Fibroblast of skin of left biceps (primary cell): Measurements from ENCODE around the gene STMN3.
A peak's percentile ranks its signal among the peaks of the same experiment; 100 is the strongest.
"Not testable (repeated sequence)": the region's sequence is repeated elsewhere in the genome, so short reads cannot be mapped to it uniquely, and the experiment has no call there.

Experiments used
- DNase-seq, 2 experiments: peaks; one replicate each; pipeline ENCODE4 v3.0.0-alpha.2; 2013; ENCODE audit warnings: low read depth in 2 of 2

The STMN3 gene

GRCh38 chr20:63678667-63679465 is 25.6 kb upstream of the STMN3 start:
- DNase-seq, result no peak

GRCh38 chr20:63678071-63678470 is 24.8 kb upstream of the STMN3 start:
- DNase-seq, result no peak

DNA sequence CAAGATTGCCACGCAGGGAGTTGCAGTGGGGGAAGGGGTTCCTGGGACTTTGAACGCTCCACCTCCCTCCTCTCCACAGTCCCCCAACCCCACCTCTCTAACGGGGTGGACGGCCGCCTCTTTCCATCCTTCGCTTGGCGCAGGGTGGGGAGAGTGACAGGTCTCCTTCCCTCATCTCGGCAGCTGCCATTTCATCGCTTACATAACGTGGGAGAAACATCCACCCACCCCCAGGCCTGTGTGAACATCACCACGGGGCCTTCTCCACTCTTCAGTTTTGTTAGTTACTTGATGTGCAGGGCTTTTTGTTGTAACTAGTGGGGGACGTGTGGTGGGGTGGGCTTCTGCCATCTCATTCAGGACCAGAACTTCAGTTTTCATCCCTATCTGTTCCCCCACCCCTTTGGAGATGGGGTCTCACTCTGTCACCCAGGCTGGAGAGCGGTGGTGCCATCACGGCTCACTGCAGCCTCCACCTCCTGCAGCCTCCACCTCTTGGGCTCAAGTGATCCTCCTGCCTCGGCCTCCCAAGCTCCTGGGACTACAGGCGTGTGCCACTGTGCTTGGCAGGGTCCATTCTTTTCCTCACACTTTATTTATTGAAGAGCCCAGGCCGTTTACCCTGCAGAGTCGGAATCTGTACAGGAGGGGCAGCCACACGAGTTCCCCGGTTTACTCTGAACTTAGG is 22.6 kb upstream of the STMN3 start:
- no peak for DNase-seq

DNA sequence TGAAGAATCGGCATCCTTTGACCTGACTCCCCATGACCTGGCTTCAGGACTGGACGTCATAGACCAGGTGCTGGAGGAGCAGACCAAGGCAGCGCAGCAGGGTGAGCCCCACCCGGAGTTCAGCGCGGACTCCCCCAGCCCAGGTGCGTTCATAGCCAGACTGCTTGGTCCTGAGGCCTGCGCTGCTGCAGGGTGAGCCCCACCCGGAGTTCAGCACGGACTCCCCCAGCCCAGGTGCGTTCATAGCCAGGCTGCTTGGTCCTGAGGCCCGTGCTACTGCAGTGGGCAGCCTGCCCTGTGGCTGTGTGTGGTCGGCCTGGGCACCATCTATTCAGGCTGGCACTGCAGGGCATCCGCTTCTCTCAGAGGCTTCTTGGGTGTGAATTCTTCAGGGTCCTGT is 20.7 kb upstream of the STMN3 start:
- no peak for DNase-seq

DNA sequence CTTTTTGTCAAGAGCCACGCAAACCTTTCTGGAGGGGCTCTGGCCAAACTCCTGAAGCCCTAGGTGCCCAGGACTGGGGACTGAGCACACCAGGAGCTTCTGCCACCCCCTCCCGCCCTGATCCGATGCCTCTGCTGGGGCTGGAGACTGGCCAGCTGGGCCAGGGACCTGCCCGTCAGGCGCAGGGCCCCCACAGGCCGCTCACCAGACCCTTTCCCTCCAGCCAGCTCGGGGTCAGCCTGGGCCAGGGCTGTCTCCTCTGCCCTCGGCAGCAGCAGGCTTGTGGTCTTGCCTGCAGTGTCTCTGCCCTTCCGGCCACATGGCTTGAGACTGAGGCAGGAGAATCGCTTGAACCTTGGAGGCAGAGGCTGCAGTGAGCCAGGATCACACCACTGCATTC is 19.4 kb upstream of the STMN3 start:
- no peak for DNase-seq

- not testable (repeated sequence) for DNase-seq
Measured at GRCh38 chr20:63671695-63672094, 18.5 kb upstream of the STMN3 start.

DNA sequence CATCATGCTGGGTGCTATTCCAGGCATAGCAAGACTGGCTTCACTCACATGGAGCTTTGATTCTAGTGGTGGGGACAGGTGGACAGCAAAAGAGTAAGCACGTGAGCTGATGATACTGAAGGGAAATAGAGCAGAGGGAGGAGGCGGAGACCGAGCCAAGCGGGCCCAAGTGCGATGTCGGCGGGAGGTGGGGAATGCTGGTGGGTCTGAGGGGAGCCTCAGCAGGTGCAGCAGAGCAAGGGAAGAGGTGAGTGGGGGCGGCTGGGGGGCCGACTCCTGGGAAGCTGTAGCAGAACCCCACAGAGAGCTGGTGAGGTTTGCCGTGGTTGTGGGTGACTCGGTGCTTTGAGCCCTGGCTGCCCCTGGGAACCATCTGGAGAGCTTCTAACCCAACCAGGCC is 15.1 kb upstream of the STMN3 start:
- no peak for DNase-seq

GRCh38 chr20:63667858-63668257 is 14.6 kb upstream of the STMN3 start:
- no peak for DNase-seq

GRCh38 chr20:63665708-63666107 is 12.5 kb upstream of the STMN3 start:
- DNase-seq, result no peak

GRCh38 chr20:63664861-63665594 is 11.8 kb upstream of the STMN3 start:
- no peak for DNase-seq

DNA sequence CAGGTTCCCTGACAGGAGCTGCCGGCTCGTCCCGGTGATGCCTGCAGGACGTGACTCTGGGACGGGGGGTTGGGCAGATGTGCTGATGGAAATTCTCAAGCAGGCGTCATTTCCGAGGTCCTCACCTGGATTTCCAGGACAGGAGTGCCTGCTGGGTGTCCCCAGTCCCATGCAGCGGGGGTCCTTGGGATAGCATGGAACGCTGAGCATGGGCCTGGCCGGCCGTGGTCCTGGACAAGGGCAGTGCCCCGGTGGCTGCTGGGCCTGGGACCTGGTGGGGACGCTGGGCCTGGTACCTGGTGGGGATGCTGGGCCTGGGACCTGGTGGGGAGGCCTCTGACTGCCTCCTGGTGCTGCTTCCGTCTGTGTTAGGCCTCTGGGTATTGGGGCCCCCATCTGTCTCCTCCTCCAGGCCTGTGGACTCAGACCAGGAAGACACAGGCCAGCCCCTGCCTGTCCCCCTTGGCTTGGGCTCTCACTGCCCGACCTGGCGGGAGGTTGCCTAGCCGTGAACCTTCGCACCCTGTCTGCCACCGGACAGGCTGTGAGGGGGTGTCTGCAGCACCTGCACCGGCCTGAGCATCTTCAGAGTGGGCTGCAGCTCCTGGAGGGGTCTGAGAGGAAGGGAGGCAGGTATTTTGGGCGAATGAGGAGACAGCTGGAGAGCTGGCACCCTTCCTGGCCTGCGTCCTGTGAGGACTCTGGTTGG is 11.1 kb upstream of the STMN3 start:
- no peak for DNase-seq

- no peak for DNase-seq
Measured at GRCh38 chr20:63663332-63664066, 10.3 kb upstream of the STMN3 start.

DNA sequence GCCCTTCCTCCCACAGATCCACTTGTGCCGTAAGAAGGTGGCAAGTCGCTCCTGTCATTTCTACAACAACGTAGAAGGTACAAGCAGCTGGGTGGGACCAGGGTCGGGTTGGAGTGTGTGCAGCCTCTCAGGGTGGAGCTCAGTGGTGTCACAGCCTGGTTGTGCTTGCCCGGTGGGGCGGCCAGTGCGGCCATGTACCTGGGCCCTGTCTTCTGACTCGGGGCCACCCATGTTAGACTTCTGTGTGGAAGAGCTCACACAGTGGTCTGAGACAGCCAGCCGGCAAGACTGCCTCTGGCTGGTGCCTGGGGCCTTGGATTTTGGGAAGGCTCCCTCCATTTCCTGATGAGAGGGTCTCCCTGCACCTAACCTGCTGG is 9.6 kb upstream of the STMN3 start:
- no peak for DNase-seq

DNA sequence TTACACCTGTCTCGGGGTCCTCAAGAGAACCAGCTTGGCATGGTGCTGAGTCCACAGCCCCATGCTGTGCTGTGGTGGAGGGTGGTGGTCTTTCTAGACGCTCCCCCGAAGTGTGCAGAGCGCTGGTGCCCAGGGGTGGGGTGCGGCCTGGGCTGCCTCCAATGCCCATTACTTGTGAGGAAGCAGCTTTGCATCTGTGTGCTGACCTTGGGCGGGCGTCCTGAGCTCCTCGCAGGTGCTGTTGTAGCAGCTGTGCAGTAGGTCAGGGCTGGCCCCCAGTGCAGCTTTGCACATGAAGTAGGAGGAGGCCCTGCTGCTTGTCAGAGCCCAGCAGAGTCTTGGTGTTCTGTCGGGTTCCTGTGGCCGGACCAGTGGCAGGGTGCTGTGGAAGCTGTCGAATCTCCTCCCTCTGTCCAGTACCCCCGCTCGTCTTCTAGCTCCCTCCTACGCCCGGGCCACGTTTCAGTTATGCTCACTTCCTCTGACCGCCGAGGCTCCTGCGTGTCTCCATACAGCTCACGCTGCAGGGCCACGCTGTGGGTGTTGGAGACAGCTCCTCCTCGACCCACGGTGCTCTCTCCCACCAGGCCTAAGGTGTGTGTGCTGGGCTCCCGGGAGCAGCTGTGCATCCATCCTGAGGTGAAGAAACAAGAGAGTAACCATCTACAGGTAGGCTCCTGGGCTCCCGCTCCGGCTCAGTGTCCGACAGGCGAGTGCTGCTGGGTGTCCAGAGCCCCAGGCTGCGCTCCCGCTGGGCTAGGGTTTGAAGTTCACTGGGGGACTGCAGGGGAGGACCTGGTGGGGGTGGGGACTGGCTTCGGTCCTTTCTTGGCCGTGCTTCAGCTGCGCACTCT is 9.0 kb upstream of the STMN3 start:
- DNase-seq, result no peak

- DNase-seq, result no peak
Measured at GRCh38 chr20:63661108-63661507, 7.9 kb upstream of the STMN3 start.

- DNase-seq, result no peak
Measured at GRCh38 chr20:63660622-63661021, 7.4 kb upstream of the STMN3 start.

DNA sequence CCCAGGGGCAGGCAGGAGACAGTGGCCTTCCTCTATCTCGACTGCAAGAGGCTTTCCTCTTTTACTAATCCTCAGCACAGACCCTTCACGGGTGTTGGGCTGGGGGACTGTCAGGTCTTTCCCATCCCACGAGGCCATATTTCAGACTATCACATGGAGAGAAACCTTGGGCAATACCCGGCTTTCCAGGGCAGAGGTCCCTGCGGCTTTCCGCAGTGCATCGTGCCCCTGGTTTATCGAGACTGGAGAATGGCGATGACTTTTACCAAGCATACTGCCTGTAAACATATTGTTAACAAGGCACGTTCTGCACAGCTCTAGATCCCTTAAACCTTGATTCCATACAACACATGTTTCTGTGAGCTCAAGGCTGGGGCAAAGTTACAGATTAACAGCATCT is 7.0 kb upstream of the STMN3 start:
- DNase-seq, result not testable (repeated sequence)

DNA sequence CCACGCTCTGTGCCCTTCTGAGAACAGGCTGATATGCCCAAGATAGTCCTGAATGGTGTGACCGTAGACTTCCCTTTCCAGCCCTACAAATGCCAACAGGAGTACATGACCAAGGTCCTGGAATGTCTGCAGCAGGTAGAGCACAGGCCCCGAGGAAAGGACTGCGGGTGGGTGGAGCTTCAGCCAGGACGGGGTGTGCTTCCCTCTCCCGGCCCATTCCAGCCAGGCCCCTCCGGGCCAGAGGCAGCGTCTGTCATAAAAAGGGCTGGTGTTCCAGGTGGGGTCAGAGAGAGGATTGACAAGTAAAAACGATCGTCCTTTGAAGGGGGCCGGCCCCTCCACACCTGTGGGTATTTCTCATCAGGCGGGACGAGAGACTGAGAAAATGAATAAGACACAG is 6.1 kb upstream of the STMN3 start:
- no peak for DNase-seq

DNA sequence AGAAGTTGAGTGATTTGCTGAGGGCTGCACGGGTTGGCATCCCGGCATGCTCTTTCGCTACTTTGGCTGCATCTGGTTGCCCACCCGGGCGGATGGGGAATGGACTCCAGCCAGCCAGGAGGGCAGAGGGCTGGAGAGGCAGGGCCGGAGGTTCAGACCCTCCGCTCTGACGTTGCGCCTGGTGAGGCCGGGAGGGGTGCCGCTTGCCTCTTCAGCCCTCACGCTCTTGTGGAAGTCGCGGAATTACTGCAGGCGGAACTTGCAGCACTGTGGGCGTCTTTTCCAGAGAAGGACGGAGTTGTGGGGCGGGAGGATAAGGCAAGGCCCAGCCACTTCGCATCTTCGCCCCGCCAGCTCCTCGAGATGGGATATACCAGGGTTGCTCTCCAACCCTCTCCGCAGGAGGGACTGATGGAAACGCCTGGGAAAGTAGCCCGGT is 5.5 kb upstream of the STMN3 start:
- DNase-seq, result no peak

DNA sequence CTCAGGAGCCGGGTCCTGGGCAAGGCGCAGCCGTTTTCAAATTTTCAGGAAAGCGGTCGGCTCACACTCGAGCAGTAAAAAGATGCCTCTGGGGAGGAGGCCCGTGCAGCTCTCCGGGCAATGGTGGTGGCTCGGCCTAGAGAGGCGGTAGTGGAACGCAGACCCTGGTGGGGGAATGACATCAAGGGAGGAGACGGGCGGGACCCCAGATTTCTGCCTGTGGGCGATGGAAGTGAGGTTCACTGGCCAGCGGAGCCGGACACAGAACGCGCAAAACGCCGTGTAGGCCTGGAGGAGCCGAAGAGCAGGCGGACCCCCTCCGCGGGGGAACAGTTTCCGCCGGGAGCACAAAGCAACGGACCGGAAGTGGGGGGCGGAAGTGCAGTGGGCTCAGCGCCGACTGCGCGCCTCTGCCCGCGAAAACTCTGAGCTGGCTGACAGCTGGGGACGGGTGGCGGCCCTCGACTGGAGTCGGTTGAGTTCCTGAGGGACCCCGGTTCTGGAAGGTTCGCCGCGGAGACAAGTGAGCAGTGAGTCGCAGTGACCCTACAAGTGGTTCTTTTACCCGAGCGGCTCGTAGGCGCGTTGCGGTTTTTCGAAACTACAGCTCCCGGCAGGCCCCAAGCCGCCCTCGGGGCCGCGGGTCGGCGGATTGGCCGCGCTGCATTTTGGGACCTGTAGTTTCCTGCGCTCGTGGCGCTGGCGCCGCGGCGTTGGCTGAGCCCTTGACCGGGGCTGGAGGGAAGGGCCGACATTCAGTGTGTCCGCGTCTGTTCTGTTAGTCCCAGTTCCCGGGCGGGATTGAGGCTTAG is 4.9 kb upstream of the STMN3 start, which contains the start of gene RTEL1:
RTEL1 (plus strand) TSS at position 376 of the 812 bp plus-strand sequence. CDS start 1,091 bp downstream, outside the sequence.
- peak; percentile 70 to 72 for DNase-seq
